NCI-H1417 treated with DMSO at 0.1 percent for 48 hours (cell line): Measurements from ENCODE around the gene AMH.
"Not testable (repeated sequence)": the region's sequence is repeated elsewhere in the genome, so short reads cannot be mapped to it uniquely, and the experiment has no call there.

Experiments
- DNase-seq: peaks from one replicate; lab custom pipeline; 2025; lab: John Stamatoyannopoulos, UW

The AMH gene

DNA sequence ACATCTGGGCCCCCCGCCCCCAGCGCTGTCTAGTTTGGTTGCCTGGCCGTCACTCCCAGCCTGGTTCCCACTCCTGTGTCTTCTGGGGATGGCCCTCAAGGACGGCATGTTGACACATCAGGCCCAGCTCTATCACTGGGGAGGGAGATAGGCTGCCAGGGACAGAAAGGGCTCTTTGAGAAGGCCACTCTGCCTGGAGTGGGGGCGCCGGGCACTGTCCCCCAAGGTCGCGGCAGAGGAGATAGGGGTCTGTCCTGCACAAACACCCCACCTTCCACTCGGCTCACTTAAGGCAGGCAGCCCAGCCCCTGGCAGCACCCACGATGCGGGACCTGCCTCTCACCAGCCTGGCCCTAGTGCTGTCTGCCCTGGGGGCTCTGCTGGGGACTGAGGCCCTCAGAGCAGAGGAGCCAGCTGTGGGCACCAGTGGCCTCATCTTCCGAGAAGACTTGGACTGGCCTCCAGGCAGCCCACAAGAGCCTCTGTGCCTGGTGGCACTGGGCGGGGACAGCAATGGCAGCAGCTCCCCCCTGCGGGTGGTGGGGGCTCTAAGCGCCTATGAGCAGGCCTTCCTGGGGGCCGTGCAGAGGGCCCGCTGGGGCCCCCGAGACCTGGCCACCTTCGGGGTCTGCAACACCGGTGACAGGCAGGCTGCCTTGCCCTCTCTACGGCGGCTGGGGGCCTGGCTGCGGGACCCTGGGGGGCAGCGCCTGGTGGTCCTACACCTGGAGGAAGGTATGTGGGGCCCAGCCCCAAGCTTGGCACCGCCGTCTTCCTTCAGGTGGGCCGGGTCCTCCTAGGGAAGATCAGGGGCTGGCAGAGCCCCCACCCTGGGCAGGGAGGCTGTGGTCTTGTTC, at the start of gene AMH:
Gene AMH, plus strand, starts transcription at position 314 of the 857 bp plus-strand sequence. Its CDS starts 10 bp downstream, at position 324.
- no peak for DNase-seq

- DNase-seq: no peak
These were observed 49.1 kb upstream of the AMH start for GRCh38 chr19:2199861-2200623.

DNA sequence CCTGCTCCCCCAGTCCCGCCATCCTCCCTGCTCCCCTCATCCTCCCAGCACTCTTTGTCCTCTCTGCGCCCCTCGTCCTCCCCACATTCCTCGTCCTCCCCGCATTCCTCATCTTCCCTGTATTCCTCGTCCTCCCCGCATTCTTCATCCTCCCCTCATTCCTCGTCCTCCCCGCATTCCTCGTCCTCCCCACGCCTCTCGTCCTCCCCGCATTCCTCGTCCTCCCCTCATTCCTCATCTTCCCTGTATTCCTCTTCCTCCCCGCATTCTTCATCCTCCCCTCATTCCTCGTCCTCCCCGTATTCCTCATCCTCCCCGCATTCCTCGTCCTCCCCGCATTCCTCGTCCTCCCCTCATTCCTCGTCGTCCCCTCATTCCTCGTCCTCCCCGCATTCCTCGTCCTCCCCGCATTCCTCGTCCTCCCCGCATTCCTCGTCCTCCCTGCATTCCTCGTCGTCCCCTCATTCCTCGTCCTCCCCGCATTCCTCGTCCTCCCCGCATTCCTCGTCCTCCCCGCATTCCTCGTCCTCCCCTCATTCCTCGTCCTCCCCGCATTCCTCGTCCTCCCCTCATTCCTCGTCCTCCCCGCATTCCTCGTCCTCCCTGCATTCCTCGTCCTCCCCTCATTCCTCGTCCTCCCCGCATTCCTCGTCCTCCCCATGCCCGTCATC, 48.4 kb upstream of the AMH start:
- not testable (repeated sequence) for DNase-seq

DNA sequence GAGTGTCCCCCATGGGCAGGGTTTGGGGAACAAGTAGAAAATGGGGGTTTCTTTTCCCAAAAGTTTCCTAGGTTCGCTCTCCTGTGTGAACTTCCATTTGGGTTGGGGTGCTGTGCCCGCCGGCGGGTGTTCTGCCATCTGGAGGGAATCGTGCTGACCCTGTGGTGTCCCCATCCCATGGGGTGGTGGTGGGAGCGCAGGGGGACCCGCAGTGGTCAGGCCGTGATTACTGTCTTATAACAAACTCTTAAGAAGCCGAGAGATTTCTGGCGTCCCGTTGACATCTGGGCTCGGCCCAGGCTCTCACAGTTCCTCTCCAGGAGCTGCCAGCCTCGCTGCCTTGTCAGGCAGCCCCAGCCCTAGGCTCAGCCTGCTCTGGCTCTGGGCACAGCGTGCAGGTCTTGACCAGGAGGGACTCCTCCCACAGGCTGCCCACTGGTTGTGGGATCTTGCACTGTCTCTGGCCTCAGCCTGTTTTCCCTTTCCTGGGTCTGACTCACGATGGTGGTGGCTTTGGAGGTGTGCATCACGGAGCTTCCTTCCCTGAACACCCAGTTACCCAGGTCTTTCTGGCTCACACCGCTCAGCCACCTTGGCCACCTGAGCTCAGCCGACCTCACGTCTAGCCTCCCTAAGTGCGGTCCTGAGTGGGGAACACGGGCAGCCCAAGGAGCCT, 47.5 kb upstream of the AMH start:
- no peak for DNase-seq

DNA sequence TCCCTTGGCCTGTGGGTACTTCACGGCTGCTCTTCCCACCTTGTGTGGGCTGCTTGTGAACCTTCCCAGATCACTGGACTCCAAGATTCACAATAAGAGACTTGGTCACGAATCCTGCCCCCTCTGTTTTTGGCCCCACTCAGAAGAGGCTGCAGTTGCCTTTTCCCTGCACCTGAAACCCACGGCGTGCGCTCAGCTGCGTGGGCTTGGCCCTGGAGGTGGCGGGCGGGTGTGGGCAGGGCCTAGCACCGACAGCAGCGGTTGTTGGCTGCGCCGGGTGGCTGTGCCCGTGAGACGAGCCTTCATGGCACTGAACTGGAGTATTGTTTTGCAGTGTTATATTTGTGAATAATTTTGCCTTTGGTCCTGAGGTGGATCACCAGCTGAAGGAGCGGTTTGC, 46.8 kb upstream of the AMH start:
- DNase-seq: no peak

GRCh38 chr19:2207008-2207407, 42.1 kb upstream of the AMH start:
- no peak for DNase-seq

- DNase-seq: no peak
These were observed 40.9 kb upstream of the AMH start for GRCh38 chr19:2207991-2208860.

- DNase-seq: no peak
These were observed 40.1 kb upstream of the AMH start for GRCh38 chr19:2208975-2209374.

DNA sequence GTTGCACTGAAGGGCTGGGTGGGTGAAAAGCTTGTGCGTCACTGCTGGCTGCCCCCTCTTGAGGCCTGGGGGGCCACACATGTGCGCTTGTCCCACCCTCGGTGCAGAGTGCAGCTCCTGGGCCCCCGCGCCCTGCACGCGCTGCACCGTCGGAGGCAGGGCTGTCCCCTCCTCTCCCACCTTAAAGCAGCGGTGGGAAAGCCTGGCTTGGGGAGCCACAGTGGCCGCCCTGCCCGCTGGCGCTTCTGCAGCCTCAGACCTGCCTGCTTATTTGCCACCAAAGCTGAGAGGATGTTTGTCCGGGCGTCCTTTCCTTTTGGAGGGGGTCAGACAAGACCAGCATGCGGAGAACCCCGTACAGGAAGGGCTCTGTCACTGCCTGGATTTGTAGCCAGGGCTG, 39.7 kb upstream of the AMH start:
- no peak for DNase-seq

- DNase-seq: no peak
These were observed 38.9 kb upstream of the AMH start for GRCh38 chr19:2210206-2210605.

GRCh38 chr19:2210987-2211740, 38.0 kb upstream of the AMH start:
- DNase-seq: no peak

DNA sequence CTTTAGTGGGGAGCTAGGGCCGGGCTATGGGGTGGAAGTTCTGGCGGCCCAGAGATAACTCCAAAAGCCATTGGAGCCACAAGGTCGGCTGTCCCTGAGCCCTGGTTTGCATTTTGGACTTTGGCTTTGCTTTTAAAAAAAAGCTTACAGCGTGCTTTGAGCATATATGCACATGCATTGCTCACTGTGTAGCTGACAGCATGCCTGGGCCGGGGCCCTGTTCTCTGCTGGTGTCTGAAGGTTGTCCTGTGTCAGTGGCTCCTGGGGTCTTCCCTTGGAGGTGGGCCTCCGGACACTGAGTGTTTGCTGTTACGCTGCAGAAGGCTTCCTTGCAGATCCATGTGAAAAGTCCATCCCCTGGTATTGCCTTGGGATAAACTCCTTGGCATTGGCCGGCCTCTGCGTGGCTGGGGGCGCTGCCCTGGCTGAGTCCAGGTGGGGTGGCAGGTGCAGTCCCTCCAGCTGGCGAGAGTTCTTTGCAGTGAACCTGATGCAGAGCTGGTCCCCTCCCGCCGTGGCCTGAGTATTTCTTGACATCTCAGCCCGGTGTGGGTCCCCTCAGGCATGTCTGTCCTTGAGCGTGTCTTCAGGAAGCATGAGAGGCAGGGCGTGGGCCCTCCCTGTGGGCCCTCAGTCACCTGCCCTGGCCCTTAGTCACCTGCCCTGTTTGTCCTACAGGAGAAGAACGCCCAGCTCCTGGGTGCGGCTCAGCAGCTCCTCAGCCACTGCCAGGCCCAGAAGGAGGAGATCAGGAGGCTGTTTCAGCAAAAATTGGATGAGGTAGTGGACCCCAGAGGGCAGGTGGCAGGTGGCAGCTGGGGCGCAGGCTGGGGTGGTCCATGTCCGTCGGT, 36.0 kb upstream of the AMH start:
- no peak for DNase-seq

DNA sequence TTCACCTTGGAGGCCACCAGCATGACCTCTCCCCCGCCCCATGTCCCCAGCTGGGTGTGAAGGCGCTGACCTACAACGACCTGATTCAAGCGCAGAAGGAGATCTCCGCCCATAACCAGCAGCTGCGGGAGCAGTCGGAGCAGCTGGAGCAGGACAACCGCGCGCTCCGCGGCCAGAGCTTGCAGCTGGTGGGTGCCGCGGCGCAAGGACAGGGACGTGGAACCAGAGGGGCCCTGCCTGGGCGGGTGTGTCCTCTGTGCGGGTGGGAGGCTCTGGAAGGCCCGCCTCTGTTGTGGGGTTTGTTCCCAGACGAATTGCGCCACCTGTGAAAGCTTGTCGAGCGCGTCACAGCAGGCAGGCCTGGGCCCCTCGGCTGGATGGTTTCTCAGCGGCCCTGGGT, 35.3 kb upstream of the AMH start:
- no peak for DNase-seq

DNA sequence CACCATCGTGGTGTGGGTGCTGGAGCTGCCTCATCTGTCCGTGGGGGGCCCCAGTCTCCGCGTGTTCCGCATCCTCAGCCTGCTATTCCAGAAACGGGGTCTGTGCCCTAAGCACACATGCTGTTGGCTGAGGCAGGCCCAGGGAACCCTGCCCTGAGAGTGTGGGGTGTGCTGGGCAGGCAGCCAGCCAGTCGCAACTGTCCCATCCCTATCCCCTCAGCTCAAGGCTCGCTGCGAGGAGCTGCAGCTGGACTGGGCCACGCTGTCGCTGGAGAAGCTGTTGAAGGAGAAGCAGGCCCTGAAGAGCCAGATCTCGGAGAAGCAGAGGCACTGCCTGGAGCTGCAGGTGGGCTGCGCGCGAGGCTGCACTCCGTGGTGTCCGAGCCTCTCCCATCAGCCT, 34.9 kb upstream of the AMH start:
- no peak for DNase-seq

- DNase-seq: no peak
These were observed 33.8 kb upstream of the AMH start for GRCh38 chr19:2215281-2215751.

- no peak for DNase-seq
These were observed 32.5 kb upstream of the AMH start for GRCh38 chr19:2216361-2217225.

DNA sequence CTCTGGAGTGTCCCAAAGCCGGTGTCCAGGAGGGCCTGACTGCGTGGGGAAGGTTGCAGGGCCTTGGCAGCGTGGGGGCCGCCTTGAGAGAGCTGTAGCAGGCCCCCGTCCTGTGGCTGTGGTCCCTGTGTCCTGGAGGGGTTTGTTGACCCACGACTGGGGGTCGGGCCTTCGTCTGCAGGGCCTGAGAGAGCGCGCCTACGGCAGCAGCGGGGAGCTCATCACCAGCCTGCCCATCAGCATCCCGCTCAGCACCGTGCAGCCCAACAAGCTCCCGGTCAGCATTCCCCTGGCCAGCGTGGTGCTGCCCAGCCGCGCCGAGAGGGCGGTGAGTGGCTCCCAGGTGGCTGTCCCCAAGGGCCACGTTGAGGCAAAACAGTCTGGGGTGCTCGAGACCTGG, 31.5 kb upstream of the AMH start:
- no peak for DNase-seq

DNA sequence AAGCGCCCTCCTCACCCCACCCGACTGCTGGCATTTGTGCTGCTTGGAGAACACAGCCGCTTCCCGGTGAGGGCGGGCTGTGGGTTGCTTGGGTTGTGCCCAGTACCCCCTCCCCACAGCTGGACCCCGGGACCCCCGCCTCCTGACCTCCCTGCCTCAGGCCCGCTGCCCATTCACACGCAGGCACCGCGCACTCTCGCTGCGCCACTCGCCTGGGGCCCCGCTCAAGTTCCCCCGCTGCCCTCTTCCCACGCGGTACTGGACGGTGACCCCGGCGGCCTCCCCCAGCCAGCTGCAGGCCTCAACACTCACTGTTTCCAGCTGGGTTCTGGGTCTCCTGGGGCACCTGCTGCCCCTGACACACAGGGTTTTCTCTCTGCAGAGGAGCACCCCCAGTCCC, 29.4 kb upstream of the AMH start:
- no peak for DNase-seq
